Left renal cortex interstitium (tissue), 4 donors: Measurements from ENCODE around the gene USP9X. TPM values are rescaled to one million over a fixed set of nuclear protein-coding genes. Genes with fewer than 3 reads are reported as not detected.
"Not testable (repeated sequence)": the region's sequence is repeated elsewhere in the genome, so short reads cannot be mapped to it uniquely, and the experiment has no call there.

Experiments used
- DNase-seq, 4 donors: peaks; one replicate each; pipeline ENCODE4 v3.0.0-alpha.2; 2013; ENCODE audit warnings: low read depth in 4 of 4, low spot score in 2 of 4, missing footprints in 1 of 4
- polyA plus RNA-seq, 4 donors: library from polyadenylated mRNA; unstranded; fragments of 120-200 nt; gene quantifications; one replicate each; pipeline ENCODE4 v1.2.1, GENCODE V29; 2013; ENCODE audit not compliant: insufficient read length in 4 of 4

Gene USP9X
- polyA plus RNA-seq, 4 donors, result 53.9 to 72.1 (median 60.0) TPM

DNA sequence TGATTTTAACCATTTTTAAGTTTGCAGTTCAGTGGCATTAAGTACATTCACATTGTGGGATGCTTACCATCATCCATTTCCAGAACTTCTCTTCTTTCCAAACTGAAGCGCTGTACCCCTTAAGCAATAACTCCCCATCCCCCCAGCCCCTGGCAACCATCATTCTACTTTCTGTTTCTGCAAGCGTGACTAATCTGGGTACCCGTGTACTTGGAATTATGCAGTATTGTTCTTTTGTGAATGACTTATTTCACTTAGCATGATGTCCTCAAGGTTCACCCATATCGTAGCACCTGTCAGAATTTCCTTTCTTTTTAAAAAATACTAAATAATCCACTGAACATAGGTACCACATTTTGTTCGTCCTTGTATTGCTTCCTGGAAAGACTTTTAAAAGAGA, 32.9 kb downstream of the USP9X start:
- DNase-seq, result no peak

- no peak for DNase-seq
Observed at GRCh38 chrX:41119803-41120202, 34.6 kb downstream of the USP9X start.

GRCh38 chrX:41121766-41122165, 36.5 kb downstream of the USP9X start:
- DNase-seq, result no peak

DNA sequence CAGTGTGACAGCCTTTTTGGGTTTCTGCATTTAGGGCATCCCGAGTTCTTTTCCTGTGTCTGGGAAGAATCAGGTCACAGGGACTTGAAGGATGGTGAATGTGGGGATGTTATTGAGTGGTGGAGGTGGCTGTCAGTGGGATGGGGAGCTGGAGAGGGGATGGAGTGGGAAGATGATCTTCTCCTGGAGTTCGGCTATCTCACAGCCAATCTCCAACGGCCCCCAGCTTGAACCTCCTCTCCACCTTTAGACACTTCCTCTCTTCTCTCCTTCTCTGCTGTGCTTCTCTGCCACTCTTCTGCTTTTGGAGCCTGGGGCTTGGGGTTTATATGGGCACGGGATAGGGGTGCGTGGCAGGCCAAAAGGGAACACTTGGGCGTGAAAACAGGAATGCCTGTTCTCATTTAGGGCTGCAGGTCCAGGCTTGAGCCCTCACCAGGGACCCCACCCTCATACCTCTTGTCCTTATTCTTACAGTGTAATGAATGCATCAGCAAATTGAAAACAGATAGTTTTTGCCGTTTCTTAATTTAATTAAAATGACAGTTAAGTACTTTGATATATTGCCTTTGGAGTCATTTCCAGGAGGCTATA, 37.5 kb downstream of the USP9X start:
- DNase-seq, result no peak

GRCh38 chrX:41127477-41128192, 42.4 kb downstream of the USP9X start:
- no peak for DNase-seq

GRCh38 chrX:41128955-41129354, 43.7 kb downstream of the USP9X start:
- DNase-seq, result no peak

DNA sequence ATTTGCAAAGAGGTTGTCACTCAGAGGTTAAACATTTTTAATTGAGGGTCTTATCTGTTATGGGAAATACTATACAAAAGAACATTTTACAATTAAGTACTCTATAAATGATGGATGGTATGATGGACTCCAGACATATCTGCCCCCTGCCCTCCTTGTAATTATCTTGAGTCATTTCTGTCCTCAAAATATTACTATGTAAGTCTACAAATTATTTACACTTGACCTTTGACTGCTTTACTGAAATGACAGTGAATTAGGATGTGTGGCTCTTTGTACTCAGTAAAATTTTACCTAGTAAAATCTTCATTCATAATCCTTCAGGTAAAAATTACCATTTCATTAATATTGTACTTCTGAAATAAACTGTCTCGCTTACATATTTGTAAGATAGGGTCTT, 46.5 kb downstream of the USP9X start:
- DNase-seq, result no peak

- no peak for DNase-seq
Observed at GRCh38 chrX:41133551-41133950, 48.3 kb downstream of the USP9X start.

DNA sequence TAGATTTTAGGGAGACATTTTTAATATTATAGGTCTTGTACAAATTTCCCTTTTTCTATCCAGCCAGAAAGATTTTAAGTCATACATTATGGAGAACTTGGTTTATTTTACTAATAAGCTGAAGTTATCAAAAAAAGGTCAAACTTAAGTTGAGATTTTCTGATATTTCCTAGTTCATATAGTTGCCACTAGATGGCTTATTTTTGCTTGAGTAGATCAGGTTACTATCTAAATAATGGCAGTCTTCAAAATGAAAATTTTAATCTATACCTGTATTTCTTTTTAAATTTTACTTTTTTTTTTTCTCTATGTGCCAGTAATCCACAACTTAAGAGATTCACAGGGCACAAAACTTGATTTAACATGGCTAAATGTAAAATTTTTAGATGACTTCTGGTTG, 52.3 kb downstream of the USP9X start:
- DNase-seq, result no peak

DNA sequence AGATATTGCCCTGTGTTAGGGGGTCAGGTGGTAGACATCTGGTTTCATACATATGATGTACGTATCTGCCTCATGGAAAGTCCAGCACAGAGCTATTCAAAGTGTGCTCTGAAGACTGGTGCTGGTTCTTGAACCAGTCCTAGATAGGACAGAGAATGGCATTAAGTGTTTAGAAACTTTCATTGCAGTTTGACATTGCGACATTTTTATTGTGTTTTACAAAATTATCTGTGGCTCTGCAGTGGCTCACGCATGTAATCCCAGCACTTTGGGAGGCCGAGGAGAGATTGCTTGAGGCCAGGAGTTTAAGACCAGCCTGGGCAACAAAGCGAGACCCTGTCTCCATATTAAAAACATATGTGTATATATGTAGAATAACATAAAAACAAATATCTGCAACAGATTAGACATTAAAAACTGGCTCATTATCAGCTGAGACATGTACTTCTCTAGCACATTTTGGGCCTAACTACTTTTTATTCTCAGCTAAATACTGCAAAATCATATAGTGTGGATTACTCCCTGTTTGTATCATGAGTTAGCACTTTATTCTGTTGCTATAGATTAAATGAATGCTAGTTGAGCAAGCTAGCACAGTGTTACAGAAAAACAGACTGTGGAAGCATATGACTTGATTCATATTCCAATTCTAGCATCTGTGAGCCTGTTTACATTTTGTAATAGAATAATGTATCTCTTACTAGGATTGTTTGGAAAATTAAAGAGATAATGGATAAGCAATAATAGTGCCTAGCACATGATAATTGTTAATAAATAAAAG, 57.1 kb downstream of the USP9X start:
- no peak for DNase-seq

DNA sequence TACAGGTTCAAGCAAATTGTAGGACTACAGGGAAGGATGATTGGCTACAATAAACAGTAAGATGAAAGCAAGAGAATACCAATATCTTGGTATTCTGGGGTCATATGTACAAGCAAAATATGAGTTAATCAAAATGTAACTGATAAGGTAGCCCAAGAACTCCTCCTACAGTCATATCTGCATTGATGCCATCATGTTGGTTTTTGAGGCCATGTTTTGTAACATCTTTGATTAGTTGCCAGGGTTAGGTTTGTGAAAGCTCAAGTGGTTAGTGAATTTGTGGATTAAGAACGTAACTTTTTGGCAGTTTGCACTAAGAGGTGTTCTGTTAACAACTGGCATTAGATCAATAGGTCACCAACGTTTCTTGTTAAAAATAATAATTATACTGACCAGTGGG, 59.6 kb downstream of the USP9X start:
- DNase-seq, result no peak

DNA sequence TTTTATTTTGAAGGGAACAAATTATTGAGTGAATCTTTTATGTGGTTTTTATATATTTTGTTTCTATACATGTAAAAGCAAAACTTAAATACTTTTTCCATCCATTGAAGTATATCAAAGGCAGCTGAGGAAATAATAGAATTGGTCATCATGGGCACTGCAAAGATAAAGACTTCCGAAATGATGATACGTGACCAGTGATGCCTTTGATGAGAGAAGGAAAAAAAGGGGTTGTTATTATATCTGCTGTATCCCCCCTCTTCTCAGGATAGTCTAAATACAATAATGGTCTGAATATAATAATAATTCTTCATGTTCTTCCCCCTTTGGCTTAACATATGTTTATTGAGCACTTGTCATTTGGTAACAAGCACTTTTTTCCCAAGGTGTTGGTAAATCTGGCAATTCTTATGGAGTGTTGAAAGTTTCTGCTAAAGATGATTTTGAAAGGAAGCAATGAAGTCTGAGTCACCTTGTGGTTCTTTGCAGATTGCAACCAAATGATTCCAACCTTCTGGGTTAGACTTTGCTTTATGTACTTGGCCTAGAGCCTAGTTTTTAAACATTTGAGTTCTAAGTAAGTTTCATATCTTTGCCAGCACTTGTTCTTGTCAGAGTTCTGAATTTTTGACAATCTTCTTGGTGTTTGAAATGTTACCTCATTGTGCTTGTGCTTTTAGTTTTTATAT, 60.8 kb downstream of the USP9X start:
- DNase-seq, result no peak

- no peak for DNase-seq
Observed at GRCh38 chrX:41148553-41148952, 63.3 kb downstream of the USP9X start.

GRCh38 chrX:41150043-41150442, 64.8 kb downstream of the USP9X start:
- no peak for DNase-seq

DNA sequence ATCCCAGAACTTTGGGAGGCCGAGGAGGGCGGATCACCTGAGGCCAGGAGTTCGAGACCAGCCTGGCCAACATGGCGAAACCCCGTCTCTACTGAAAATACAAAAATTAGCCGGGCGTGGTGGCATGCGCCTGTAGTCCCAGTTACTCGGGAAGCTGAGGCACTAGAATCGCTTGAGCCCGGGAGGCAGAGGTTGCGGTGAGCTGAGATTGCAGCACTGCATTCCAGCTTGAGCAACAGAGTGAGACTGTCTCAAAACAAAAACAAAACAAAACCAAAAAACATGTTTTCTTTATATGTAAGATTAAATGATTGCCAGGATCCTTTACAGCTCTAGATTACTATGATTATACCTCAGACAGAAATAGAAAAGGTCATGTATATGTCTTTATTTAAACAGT, 66.5 kb downstream of the USP9X start:
- not testable (repeated sequence) for DNase-seq

GRCh38 chrX:41152221-41152620, 67.0 kb downstream of the USP9X start:
- DNase-seq, result no peak

DNA sequence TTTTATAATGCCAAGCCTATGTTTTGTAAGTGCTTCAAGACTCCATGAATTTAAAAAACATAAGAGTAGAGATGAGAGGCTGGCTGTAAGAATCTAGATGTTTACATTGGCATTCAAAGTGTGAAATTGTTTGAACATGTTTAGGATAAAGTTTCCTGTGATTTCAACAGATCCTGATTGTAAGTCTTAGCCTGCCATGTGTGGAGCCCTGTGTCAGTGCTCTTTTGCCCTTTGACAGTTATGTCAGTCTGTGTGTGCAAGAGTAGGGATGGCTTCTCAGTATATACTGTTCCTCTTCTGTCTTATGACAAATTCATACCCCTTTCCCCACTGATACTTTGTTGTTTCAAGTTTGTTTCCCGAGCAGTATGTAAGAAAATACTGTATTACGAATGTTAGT, 68.2 kb downstream of the USP9X start:
- no peak for DNase-seq

DNA sequence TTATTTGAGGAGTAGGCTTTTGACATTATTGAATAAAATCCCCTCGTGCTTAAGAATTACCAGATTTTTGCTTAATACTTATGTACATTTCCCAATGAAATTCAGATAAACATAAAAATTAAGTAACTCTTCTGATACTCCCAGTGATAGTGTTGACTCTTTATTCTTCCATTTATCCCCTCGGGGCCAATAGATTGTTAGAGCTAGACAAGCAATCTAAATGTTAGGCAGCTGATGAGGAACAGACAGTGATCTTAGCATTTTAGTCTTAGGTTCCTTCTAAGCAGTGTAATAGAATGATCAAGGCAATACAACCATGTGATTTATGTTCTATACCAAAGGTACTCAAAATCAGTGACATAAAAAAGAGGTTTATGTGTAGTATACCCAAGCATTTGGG, 68.7 kb downstream of the USP9X start:
- DNase-seq, result no peak

DNA sequence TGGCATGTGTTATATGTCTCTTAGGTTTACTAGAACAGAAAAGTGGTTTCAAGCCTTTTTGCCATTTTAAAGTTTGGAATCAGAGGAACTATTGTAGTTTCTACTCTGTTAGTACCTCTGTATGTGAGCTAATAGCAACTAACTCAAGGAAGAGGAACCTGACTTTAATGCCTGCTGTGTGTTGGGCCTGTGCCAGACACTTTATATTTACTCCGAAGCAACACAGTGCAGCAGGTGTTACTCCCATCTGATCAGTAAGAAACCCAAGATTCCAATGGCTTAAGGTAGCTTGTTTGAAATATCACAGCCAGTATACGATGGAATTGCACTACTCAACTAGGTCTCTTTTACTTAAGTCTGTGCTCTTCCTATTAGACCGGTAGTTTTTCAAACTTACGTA, 79.2 kb downstream of the USP9X start:
- DNase-seq, result no peak

DNA sequence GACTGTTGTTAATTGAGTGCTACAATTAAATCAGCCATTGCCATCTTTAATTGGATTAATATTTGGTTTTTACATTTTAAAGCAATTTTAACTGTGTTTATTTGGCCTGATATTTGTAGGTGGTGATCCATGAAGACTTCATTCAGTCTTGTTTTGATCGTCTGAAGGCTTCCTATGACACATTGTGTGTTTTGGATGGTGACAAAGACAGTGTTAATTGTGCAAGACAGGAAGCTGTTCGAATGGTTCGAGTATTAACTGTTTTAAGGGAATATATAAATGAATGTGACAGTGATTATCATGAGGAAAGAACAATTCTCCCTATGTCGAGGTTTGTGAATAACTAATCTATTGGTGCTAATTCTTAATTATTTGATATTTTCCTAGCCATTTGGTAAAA, 82.6 kb downstream of the USP9X start:
- no peak for DNase-seq

DNA sequence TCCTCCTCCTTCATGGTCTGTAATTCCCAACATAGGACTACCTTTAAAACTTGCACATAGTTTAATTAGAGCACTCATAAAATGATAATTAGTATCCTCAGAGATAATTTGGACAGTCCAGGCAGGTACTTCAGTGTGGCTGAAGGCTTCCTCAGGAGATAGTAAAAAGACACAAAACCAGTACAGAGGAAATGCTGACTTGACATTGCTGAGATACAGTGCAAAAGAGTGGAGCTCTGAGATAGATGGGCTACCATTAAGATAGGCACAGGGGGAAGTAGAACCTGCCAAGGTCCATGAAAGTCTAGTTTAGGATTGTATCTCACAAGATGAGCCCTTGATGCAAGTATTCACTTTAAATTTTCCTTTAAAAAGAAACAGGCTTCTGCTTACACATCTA, 91.0 kb downstream of the USP9X start:
- no peak for DNase-seq
